Raji (cell line): ENCODE measurements around the gene CACNA2D1.

Source experiments
- POLR2A ChIP-seq: IDR thresholded peaks from 2 replicates; pipeline ENCODE4 v1.6.1; 2011; ENCODE audit warnings: low read depth, low read length, control low read depth; ENCODE audit not compliant: insufficient read depth

The CACNA2D1 gene

DNA sequence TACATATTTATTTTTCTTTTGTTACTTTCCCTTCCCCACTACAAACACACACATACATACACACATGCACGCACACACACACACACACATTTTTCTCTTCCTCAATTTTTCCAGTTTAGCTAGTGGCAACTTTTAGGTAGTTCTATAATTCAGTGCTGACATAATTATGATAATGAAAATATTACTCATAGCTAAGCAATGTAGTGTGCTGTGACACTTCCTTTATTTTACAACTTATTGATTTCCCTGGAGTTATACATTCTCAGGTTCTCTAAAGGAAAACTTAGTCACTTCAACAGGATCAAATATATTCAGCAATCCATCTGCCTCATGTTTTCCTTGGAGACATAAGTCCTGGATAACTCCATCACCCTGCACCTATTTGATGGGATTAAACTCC is 151.6 kb downstream of the CACNA2D1 start:
- no peak for TF ChIP-seq POLR2A

DNA sequence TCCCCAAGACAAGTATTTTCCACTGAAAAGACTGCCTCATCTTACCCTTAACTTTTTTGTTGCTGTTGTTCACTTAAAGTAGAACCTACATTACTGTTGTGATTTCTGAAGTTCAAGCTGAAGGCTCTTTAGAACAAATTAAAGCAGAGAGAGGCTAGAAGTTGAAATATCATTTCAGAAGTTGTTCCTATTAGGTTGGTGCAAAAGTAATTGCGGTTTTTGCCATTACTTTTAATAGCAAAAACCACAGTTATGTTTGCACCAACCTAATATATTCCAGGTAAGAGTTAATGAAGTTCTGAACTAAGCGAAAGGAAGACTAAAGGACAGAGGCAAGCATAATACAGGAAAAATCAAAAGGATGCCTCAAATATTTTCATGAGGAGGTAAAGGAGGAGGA is 153.7 kb downstream of the CACNA2D1 start:
- TF ChIP-seq POLR2A, result no peak

DNA sequence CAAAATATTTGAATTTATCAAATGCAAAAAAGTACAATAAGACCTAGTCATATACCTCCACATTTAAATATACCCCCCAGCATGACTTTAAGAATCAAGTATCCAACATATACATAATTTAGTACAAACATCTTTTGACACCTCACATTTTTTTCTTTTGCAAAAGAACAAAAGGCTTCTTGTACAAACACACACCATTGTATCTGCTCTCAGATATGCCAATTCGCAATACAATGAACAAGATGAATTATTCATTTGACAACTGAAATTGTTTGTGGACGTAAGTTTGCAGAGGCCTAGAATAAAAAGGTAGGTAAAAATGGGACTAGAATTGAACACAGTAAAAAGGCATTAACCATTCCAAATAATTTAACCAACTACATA is 154.4 kb downstream of the CACNA2D1 start:
- no peak for TF ChIP-seq POLR2A

DNA sequence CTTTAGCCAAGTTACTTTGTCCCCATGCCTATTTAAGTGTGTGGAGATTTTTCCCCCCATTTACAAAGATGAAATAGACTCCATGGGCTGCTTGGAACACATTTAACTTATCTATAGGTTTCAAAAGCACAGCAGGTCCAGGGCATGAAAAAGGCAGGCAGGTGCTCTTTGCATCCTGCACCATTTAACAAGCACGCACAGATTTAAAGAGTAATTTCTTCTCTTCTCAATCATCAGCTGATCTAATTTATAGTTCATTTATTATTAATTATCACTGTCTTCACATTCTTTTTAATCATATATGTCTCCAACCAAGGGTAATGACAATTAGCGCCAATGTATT is 156.8 kb downstream of the CACNA2D1 start:
- TF ChIP-seq POLR2A, result no peak

DNA sequence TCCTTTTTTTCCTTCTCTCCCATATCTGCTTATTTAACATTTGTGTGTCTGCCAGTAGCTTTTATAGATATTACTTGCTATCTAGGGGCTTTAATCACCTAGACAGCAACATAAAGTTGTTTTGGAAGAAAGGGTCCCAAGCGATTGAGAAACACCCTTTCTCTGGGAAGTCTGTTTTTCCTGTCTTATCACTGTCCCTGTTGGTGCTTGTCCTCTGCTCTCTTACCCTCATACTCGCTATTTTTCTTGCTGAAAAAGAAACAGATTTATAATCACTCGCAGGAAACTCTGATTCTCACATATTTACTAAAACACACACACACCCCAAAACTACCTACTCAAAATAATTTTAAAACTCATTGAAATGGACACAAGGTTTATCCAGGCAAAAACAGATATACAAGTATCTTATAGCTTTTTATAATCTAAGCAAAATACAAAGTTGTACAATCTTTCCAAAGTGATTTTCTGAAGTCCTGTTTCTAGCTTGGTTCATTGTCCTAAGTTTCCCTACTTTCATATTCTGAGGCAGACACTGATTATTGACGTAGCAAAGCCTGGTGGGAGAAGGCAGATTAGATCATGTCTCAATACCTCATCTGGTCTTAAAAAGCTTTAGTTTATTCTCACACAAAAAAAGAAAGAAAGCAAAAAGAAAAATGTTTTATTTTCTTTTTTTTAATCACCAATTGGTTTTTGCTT is 157.3 kb downstream of the CACNA2D1 start:
- no peak for TF ChIP-seq POLR2A

DNA sequence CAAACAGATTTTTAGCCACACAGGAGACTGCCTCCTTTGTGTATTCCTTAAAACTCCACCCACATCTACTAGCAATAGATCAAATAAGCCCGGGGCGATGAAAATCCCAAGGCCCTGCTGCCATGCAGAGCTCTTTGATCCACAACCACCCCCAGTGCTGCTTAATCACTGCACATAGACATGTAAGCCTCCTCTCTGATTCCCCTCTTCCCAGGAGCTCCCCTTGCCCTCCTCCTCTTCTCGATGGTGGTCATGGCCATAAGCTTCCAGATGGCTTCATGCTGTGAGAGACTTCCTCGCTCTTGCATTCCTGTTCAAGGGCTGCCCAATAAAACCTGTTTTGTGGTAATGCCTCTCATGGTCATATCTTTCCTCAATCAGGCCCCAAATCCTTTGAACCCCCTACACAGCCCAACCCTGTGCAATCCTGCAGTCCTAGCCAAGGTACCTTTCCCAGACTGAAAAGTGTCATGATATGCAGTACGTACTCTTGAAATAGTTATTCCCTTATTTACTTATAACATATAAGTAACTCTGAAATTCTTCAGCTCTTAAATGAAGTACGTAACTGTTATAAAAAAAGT is 158.5 kb downstream of the CACNA2D1 start:
- no peak for TF ChIP-seq POLR2A

DNA sequence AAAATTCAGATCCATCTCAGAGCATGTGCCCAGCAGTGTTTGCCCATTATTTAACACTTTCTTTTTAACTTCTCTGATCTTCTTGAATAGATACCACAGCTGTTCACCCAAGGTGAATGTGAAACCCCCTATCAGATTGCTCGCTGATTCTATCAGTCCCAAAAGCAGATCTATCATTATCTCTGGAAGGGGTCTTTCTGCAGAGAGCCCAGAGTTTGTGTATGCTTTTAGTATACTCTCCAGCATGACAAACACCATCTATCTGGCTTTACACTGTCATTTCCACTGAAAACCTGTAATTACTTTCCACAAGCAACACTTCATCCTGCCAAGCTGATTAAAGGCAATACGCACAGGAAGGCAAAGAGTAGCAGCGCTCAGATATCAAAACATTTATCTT is 168.2 kb downstream of the CACNA2D1 start:
- TF ChIP-seq POLR2A, result no peak

DNA sequence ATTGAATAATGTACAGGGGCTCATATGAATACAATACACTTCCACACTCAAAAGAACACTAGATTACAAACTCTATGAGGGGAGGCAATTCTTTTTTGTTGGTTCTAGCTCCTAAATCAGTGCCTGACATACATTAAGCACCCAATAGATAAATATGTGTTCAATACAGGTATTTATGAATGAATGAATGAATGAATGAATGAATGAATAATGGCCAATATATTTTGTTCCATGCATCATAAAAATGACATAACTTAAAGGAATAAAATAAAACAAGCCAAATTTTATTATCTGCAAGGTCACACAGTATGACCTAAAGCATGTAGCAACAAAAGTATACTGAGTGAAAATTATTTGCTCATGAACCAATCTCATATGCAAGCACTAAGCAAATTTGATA is 168.9 kb downstream of the CACNA2D1 start:
- no peak for TF ChIP-seq POLR2A

DNA sequence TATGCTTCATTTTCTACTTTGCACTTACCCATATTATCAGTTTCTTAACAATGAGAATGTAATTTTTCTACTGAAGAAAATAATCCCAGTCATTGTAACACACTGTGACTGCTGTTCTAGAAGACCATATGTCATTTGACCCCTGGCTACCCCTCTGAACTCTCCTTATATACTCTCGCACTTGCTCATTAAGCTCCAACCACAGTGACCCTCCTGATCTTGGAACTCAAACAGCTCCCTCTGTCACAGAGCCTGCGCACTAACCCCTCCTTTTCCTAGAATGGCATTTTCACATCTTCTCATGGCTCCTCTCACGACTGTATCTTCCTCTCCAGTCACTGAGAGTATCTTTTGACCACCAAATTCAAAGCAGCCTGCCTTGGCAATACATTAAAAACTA is 169.7 kb downstream of the CACNA2D1 start:
- TF ChIP-seq POLR2A, result no peak

DNA sequence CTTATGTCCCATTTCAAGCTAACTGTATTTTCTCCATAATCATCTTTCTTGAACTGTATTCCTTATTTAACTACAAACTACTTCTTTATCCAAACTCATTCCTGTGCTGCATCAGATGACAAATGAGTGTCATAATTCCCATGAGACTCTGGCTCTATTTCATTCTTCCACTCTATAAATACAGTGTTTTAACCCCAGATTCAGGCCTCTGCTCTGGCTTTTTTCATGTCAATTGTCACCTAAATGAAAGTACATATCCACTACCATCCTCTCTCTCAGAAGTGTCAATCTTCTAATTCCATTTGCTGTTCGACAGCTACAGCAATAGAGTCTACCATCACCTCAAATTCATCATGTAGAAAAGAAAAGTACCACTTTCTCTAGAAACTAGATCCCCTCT is 172.7 kb downstream of the CACNA2D1 start:
- TF ChIP-seq POLR2A, result no peak

DNA sequence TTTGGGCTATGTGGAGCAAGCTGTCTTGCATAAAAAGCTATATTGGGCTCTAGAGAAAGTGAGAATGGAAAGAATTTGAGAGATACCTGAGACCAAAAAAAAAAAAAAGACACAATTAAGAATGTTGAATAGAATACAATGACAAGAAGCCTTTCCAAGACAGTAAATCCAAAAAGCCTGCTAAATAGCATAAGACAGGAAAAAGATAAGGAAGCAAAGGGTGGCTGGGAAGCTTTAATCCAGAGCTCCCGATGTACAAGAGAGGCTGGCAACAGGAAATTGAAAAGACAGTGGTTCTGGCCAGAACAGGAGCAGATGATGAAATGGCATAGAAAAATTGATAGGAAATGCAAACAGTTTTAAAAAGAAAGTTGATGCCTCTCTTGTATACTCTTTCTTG is 174.9 kb downstream of the CACNA2D1 start:
- no peak for TF ChIP-seq POLR2A

DNA sequence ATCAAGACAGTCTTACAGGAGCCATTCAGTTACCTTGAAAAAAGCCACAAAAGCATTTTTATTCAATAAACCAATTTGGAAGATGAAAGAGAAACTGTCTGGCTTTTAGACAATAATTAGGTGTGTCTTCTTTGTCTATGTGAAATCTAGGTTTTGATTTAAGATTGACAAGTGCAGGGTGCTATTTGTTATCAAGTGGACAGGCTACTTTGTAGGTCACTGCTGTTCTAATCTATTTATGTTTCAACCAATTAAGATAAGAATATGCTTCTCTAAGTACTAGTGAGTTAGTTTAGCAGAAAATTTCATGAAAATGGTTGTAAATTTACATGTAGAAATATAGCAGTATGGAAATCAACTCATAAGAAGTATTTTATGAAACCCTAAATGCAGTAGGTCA is 177.5 kb downstream of the CACNA2D1 start:
- no peak for TF ChIP-seq POLR2A

DNA sequence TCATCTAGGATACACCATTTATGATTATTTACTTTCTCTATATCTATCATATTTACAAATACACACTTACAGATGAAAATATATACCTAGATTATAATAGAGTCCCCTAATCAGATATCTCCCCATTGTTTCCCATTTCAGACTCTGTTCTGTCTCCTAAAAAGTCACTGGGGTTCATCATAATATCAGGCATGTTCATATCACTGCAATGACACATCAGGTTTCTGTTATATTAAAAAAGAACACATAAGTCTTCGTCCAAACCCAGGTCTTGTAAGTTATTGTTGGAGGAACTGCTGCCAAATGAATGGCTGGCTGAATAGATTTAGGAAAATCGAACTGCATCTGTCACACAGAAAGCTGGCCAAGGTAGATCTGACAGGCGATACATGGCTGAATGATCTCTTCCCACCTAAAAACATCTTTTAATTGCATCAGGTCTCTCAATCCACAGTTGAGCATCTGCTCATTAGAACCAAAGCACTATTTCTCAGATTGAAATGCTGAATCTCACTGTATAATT is 178.7 kb downstream of the CACNA2D1 start:
- TF ChIP-seq POLR2A, result no peak

DNA sequence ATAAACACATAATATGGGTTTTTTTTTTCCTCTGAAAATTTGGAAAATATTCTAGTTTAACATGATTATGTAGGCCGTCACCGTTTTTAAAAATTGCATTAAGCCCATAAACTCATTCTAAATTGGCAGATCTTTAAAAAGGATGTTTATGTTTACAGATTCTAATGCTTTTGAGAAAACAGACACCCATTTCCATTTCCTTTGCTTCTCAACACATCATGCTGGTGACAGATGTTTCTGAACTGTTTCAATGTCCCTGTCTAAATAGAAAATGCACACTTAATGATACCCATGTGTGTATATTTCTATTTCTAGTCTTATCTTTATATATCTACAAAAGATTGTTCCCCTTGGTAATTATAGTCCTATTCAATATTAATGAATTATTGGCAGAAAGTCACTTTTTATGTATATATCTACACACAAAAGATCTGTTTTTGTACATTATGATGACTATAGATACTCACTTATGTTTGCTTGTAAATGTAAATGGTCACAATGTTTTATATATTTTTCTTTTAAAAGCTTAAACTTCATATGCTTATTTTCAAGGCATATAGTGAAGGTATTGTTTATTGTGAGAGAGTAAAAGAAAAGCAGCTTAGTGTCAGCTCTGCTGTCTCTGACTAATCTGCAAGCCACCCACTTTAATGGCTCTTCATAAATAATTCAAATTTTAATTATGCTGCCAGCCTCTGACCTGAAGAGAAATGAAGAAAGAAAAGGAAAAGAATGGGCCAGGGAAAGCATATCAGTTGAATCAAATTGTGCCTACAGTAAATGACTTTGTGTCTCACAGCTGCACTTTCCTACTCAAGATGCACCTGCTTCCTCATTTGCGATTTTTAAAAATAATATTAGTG is 179.4 kb downstream of the CACNA2D1 start:
- no peak for TF ChIP-seq POLR2A

DNA sequence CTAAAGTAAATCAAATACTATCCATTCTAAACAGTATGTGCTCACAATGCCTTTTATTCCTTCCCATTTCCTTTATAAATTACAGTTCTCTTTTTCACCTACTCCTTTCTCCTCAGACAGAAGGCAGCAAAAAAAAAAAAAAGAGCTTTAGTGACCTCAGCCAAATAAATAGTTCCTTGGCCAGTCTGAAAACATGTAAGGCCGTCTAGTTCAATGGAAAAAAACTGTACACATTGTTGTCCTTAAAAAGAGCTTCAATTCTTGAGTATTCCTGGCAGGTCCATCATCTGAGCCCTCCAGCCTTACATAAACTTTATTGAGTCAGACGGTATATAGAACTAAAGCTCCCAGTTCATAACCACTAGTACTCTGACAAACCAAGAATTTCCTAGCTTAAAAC is 185.4 kb downstream of the CACNA2D1 start:
- no peak for TF ChIP-seq POLR2A

DNA sequence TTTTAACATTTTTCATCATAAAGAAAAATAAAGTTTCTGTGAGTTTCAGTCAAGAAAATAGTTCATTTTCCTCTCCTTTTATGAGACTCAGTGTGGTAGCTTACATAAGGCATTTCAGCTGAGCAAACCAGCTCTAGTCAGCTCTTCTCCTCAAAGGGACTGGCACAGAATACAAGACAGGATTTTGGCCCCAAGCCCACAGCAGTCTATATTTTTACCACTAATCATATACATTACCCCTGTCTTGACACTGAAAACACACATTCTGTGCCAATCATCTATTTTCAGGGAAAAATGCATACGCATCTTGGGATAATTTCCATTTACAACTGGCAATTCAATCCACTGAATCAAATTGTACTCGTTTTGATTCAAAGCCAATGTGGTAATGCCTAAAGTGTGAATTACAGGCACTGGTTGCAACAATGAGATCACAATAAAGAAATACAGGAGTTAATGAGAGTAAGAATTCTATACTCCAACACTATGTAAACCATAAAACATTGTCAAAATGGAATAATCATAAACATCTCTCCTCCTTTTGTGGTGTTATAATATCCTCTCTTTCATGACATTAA is 186.4 kb downstream of the CACNA2D1 start:
- no peak for TF ChIP-seq POLR2A
